Left renal cortex interstitium (tissue), 4 donors: ENCODE data around the gene HBD. TPM values are rescaled to one million over a fixed set of nuclear protein-coding genes. Genes with fewer than 3 reads are reported as not detected.
"Not testable (repeated sequence)": the region's sequence is repeated elsewhere in the genome, so short reads cannot be mapped to it uniquely, and the experiment has no call there.

Source experiments
- DNase-seq, 4 donors: peaks; one replicate each; pipeline ENCODE4 v3.0.0-alpha.2; 2013; ENCODE audit warnings: low read depth in 4 of 4, low spot score in 2 of 4, missing footprints in 1 of 4
- polyA plus RNA-seq, 4 donors: library from polyadenylated mRNA; unstranded; fragments of 120-200 nt; gene quantifications; one replicate each; pipeline ENCODE4 v1.2.1, GENCODE V29; 2013; ENCODE audit not compliant: insufficient read length in 4 of 4

The HBD gene
- polyA plus RNA-seq, 4 donors: 1.2 to 4.1 (median 2.4) TPM

- DNase-seq: not testable (repeated sequence)
Measured at GRCh38 chr11:5254023-5254422, 19.7 kb upstream of the HBD start.

- DNase-seq: not testable (repeated sequence)
Measured at GRCh38 chr11:5253440-5253839, 19.2 kb upstream of the HBD start.

GRCh38 chr11:5252919-5253265 lies 18.6 kb upstream of the HBD start:
- no peak for DNase-seq

GRCh38 chr11:5252192-5252918 lies 18.1 kb upstream of the HBD start:
- no peak for DNase-seq

- DNase-seq: no peak
Measured at GRCh38 chr11:5251746-5252145, 17.5 kb upstream of the HBD start.

GRCh38 chr11:5250543-5251204 lies 16.4 kb upstream of the HBD start:
- DNase-seq: no peak

- not testable (repeated sequence) for DNase-seq
Measured at GRCh38 chr11:5249807-5250396, 15.6 kb upstream of the HBD start, which contains the start of gene HBG1. Gene HBG1 (minus strand): TSS chr11:5249857. CDS start chr11:5249804, 53 bp downstream.

- DNase-seq: not testable (repeated sequence)
Measured at GRCh38 chr11:5248498-5248897, 14.2 kb upstream of the HBD start.

GRCh38 chr11:5247472-5248192 lies 13.3 kb upstream of the HBD start:
- DNase-seq: no peak

- DNase-seq: no peak
Measured at GRCh38 chr11:5246772-5247471, 12.6 kb upstream of the HBD start.

- DNase-seq: no peak
Measured at GRCh38 chr11:5245155-5245554, 10.9 kb upstream of the HBD start.

- DNase-seq: no peak
Measured at GRCh38 chr11:5243816-5244180, 9.5 kb upstream of the HBD start.

- no peak for DNase-seq
Measured at GRCh38 chr11:5242933-5243815, 8.9 kb upstream of the HBD start.

- DNase-seq: no peak
Measured at GRCh38 chr11:5242208-5242607, 7.9 kb upstream of the HBD start.

GRCh38 chr11:5241458-5241857 lies 7.2 kb upstream of the HBD start:
- DNase-seq: no peak

- DNase-seq: no peak
Measured at GRCh38 chr11:5240458-5240857, 6.2 kb upstream of the HBD start.

GRCh38 chr11:5240056-5240455 lies 5.8 kb upstream of the HBD start:
- DNase-seq: no peak

GRCh38 chr11:5239046-5239445 lies 4.8 kb upstream of the HBD start:
- DNase-seq: no peak

- DNase-seq: no peak
Measured at GRCh38 chr11:5238486-5238885, 4.2 kb upstream of the HBD start.

GRCh38 chr11:5237420-5237819 lies 3.1 kb upstream of the HBD start:
- DNase-seq: no peak
